Umbilical cord (tissue), 1 donor: Measurements from ENCODE around the gene LGR6. TPM values are rescaled to one million over a fixed set of nuclear protein-coding genes. Genes with fewer than 3 reads are reported as not detected.

Experiments
- total RNA-seq: library from RNA; depleted of rRNA; stranded (reverse); fragments of >200 nt; gene quantifications from one replicate; pipeline ENCODE4 v1.2.3, GENCODE V29; 2014; ENCODE audit warnings: low replicate concordance; ENCODE audit not compliant: insufficient read depth

The LGR6 gene
- total RNA-seq, 1 donor from 2014 or later = 0.24 TPM

Other genes with a start within 250 kb of the LGR6 start
- 213 TPM for gene LMOD1, start 247.3 kb upstream of the LGR6 start, total RNA-seq
- 21.9 TPM for gene TIMM17A, start 238.3 kb upstream of the LGR6 start, total RNA-seq
- 37.8 TPM for gene RNPEP, start 211.2 kb upstream of the LGR6 start, total RNA-seq
- 4.3 TPM for gene ELF3, start 183.2 kb upstream of the LGR6 start, total RNA-seq
- gene GPR37L1, start 70.9 kb upstream of the LGR6 start, total RNA-seq = 0.24 TPM
- gene ARL8A, start 49.1 kb upstream of the LGR6 start, total RNA-seq = 20.2 TPM
- gene PTPN7, start 33.2 kb upstream of the LGR6 start, total RNA-seq = 1.2 TPM
- not detected for gene UBE2T, start 148.1 kb downstream of the LGR6 start, total RNA-seq
- 472 TPM for gene PPP1R12B, start 154.9 kb downstream of the LGR6 start, total RNA-seq